PC-3 (cell line): Measurements from ENCODE around the gene SORL1.

Source experiments
- CTCF ChIP-seq: fragments of 300-600 bp; sonication (generic); conservative IDR thresholded peaks from 2 replicates; pipeline ENCODE4 v1.5.1; 2017; ENCODE audit warnings: antibody characterized with exemption, low read depth, mild to moderate bottlenecking, low read length
- EZH2 ChIP-seq: fragments of 300-600 bp; sonication (generic); IDR thresholded peaks from one replicate; pipeline ENCODE4 v1.6.1; 2017; ENCODE audit warnings: antibody characterized with exemption, mild to moderate bottlenecking, low read length; ENCODE audit not compliant: unreplicated experiment
- EZH2phosphoT487 ChIP-seq: fragments of 300-600 bp; sonication (generic); IDR thresholded peaks from 2 replicates; pipeline ENCODE4 v1.6.1; 2018; ENCODE audit warnings: mild to moderate bottlenecking, antibody characterized with exemption, low read length, borderline replicate concordance

DNA sequence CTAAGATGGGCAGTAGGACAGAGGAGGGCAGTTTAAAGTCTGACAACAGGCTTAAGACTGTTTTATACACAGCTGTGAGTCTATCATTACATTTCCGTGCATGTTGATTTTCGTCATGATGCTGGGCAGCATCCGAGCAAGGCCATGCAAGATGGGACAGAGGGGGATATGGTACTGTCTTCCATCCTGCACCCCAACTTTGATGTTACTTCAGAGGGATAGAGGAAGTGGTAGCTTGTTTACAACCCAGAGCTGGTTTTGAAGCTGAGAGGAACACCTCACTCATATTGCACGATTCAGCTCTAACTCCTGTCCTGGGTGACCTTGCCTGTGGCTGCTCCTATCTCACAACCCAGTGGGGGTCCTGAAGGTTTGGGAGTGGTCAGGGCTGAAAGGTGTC, 3.0 kb upstream of the SORL1 start:
- TF ChIP-seq CTCF (no peak), EZH2 (no peak), EZH2phosphoT487 (no peak)
